Measurements from ENCODE around the gene KISS1R. TPM values are rescaled to one million over a fixed set of nuclear protein-coding genes. Genes with fewer than 3 reads are reported as not detected.

Gene KISS1R
- total RNA-seq, 2 donors from 2014 or later = not detected

GRCh38 chr19:941292-942132 is 24.4 kb downstream of the KISS1R start:
- H3K27ac ChIP-seq = peak overlapping the region; percentile 63 to 77
- no peak for DNase-seq (ENCODE audit: low spot score)
- peak overlapping the region; percentile 24 to 27 for H3K4me3 ChIP-seq
- no peaks in the 10 kb centered on the region for H3K36me3 ChIP-seq
- intact Hi-C loops (cut with DNase I) = no loop called here
- no peaks in the 10 kb centered on the region for H3K9me3 ChIP-seq
- 77% methylated on average over 42 of the region's 45 CpGs for WGBS
- no peaks in the 10 kb centered on the region for H3K27me3 ChIP-seq (replicated peaks; ENCODE audit: insufficient read depth)
- H3K4me1 ChIP-seq (replicated peaks) = peaks cover 3% of the 10 kb centered on the region
- TF ChIP-seq POLR2AphosphoS5 (IDR thresholded peaks at IDR 0.05) (no peak), POLR2A (IDR thresholded peaks at IDR 0.05) (no peak), CTCF (IDR thresholded peaks at IDR 0.05) (no peak)

- Histone ChIP-seq H3K27me3 (replicated peaks; ENCODE audit: insufficient read depth) (no peaks in the 10 kb centered on the region), H3K4me1 (replicated peaks) (peaks cover 3% of the 10 kb centered on the region), H3K4me3 (no peak overlapping the region), H3K27ac (no peak overlapping the region), H3K36me3 (no peaks in the 10 kb centered on the region), H3K9me3 (no peaks in the 10 kb centered on the region)
- TF ChIP-seq POLR2A (IDR thresholded peaks at IDR 0.05) (no peak), POLR2AphosphoS5 (IDR thresholded peaks at IDR 0.05) (no peak), CTCF (IDR thresholded peaks at IDR 0.05) (no peak)
- intact Hi-C loops (cut with DNase I) = no loop called here
- DNase-seq (ENCODE audit: low spot score) = no peak
- 93% methylated on average over 32 of the region's 32 CpGs for WGBS
These were observed 25.1 kb downstream of the KISS1R start for GRCh38 chr19:942133-942645.

GRCh38 chr19:943551-944170 is 26.5 kb downstream of the KISS1R start:
- no peak overlapping the region for H3K4me3 ChIP-seq
- TF ChIP-seq CTCF (IDR thresholded peaks at IDR 0.05) (no peak), POLR2AphosphoS5 (IDR thresholded peaks at IDR 0.05) (no peak), POLR2A (IDR thresholded peaks at IDR 0.05) (no peak)
- H3K27me3 ChIP-seq (replicated peaks; ENCODE audit: insufficient read depth) = no peaks in the 10 kb centered on the region
- H3K9me3 ChIP-seq = no peaks in the 10 kb centered on the region
- 94% methylated on average over 17 of the region's 17 CpGs for WGBS
- intact Hi-C loops (cut with DNase I) = no loop called here
- H3K36me3 ChIP-seq = no peaks in the 10 kb centered on the region
- H3K27ac ChIP-seq = no peak overlapping the region
- peaks cover 3% of the 10 kb centered on the region for H3K4me1 ChIP-seq (replicated peaks)
- DNase-seq (ENCODE audit: low spot score) = no peak

GRCh38 chr19:944171-944567 is 27.0 kb downstream of the KISS1R start:
- H3K4me3 ChIP-seq = no peak overlapping the region
- no peak for DNase-seq (ENCODE audit: low spot score)
- intact Hi-C loops (cut with DNase I) = no loop called here
- H3K36me3 ChIP-seq = no peaks in the 10 kb centered on the region
- no peak overlapping the region for H3K27ac ChIP-seq
- peaks cover 3% of the 10 kb centered on the region for H3K4me1 ChIP-seq (replicated peaks)
- no peaks in the 10 kb centered on the region for H3K27me3 ChIP-seq (replicated peaks; ENCODE audit: insufficient read depth)
- TF ChIP-seq CTCF (IDR thresholded peaks at IDR 0.05) (no peak), POLR2AphosphoS5 (IDR thresholded peaks at IDR 0.05) (no peak), POLR2A (IDR thresholded peaks at IDR 0.05) (no peak)
- 78% methylated on average over 20 of the region's 27 CpGs for WGBS
- no peaks in the 10 kb centered on the region for H3K9me3 ChIP-seq
